Measurements from ENCODE around the gene OR7A17. TPM values are rescaled to one million over a fixed set of nuclear protein-coding genes. Genes with fewer than 3 reads are reported as not detected.

The OR7A17 gene
- total RNA-seq, 2 experiments from 2014 or later: not detected

DNA sequence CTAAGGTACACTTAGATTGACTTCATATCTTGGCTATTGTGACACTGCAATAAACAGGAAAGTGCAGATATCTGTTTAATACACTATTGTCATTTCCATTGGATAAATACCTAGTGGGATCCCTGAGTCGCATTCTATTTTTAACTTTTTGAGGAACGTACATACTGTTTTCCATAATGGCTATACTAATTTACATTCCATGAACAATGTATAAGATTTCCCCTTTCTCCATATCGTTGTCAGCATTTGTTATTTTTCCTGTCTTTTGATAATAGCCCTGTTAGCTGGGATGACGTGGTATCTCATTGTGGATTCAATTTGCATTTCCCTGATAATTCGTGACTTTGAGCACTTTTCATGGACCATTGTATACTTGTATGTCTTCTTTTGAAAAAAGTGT is 17.4 kb downstream of the OR7A17 start:
- no peaks in the 10 kb centered on the region for H3K36me3 Mint-ChIP-seq (ENCODE audit: low read depth)

DNA sequence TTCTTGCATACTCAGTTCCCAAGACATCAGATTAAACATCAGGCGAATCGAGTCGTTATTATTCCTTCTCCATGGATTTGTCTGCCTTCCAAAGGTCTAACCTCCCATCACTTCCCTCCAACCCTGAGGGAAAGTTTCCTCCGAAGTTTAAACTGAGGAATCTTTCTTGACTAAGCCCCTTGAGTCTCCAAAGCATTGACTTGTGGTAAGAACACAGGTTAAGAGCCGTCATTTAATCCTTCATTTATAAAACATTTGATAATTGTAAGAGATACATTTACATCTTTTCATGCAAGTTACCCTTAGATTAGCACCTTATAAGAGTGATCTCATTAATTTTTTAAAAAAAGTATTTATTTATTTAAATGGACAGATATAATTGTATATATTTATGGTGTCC is 37.1 kb downstream of the OR7A17 start, which contains the start of gene OR7A10:
Gene OR7A10, minus strand, starts transcription at position 101 of the 400 bp plus-strand sequence. CDS start 7,045 bp downstream, outside the sequence.
- ChIA-PET CTCF (interaction anchor here (1.2 kb wide), 1 partner anchor 10 kb away, joined by 3 read pairs; no protein-coding TSS in a partner anchor), POLR2A (no interaction called here)
- no peak within 1 kb of the TSS for H3K27ac ChIP-seq (ENCODE audit: low read depth in 1 of 2, low read length in 2 of 2)
- Mint-ChIP-seq H3K36me3 (ENCODE audit: low read depth) (no peaks in the 10 kb centered on the region), H3K9me3 (no peaks in the 10 kb centered on the region), H3K27me3 (peaks cover 42% of the 10 kb centered on the region), H3K4me3 (no peak within 1 kb of the TSS), H3K27ac (no peak within 1 kb of the TSS), H3K4me1 (ENCODE audit: low read depth) (no peaks in the 10 kb centered on the region)
- no peaks in the 10 kb centered on the region for H3K9me3 ChIP-seq (ENCODE audit: control insufficient read depth in 1 of 2, insufficient read depth in 1 of 2, low read length in 2 of 2)
- no peak within 1 kb of the TSS for H3K4me3 ChIP-seq (ENCODE audit: low read length)
- DNase-seq (no peak), ATAC-seq (ENCODE audit: poor library complexity) (no peak)
- no peaks in the 10 kb centered on the region for H3K4me1 ChIP-seq (ENCODE audit: insufficient read depth, low read length)
- peaks cover 0 to 5% of the 10 kb centered on the region in 2 experiments for H3K27me3 ChIP-seq (ENCODE audit: control insufficient read depth in 1 of 2, insufficient read depth in 2 of 2, low read length in 2 of 2)
- intact Hi-C loops (cut with DNase I, micrococcal nuclease): no loop called here
- TF ChIP-seq, protein P1, sequence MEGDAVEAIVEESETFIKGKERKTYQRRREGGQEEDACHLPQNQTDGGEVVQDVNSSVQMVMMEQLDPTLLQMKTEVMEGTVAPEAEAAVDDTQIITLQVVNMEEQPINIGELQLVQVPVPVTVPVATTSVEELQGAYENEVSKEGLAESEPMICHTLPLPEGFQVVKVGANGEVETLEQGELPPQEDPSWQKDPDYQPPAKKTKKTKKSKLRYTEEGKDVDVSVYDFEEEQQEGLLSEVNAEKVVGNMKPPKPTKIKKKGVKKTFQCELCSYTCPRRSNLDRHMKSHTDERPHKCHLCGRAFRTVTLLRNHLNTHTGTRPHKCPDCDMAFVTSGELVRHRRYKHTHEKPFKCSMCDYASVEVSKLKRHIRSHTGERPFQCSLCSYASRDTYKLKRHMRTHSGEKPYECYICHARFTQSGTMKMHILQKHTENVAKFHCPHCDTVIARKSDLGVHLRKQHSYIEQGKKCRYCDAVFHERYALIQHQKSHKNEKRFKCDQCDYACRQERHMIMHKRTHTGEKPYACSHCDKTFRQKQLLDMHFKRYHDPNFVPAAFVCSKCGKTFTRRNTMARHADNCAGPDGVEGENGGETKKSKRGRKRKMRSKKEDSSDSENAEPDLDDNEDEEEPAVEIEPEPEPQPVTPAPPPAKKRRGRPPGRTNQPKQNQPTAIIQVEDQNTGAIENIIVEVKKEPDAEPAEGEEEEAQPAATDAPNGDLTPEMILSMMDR (IDR thresholded peaks at IDR 0.05): no peak
- no peaks in the 10 kb centered on the region for H3K36me3 ChIP-seq (ENCODE audit: insufficient read depth, low read length)

More for the DNA sequence above, 17.4 kb downstream of the OR7A17 start:
- no peaks in the 10 kb centered on the region for H3K4me1 ChIP-seq (ENCODE audit: insufficient read depth, low read length)
- H3K4me3 ChIP-seq (ENCODE audit: low read length): no peak overlapping the region
- TF ChIP-seq, protein P1 (IDR thresholded peaks at IDR 0.05): no peak
- peaks cover 2 to 19% of the 10 kb centered on the region in 2 experiments for H3K27me3 ChIP-seq (ENCODE audit: control insufficient read depth in 1 of 2, insufficient read depth in 2 of 2, low read length in 2 of 2)
- no peak overlapping the region for H3K27ac ChIP-seq (ENCODE audit: low read depth in 1 of 2, low read length in 2 of 2)
- H3K36me3 ChIP-seq (ENCODE audit: insufficient read depth, low read length): no peaks in the 10 kb centered on the region
- H3K9me3 ChIP-seq (ENCODE audit: control insufficient read depth in 1 of 2, insufficient read depth in 1 of 2, low read length in 2 of 2): no peaks in the 10 kb centered on the region
- no peak for ATAC-seq (ENCODE audit: poor library complexity)
- Mint-ChIP-seq H3K4me1 (ENCODE audit: low read depth) (no peaks in the 10 kb centered on the region), H3K27ac (no peak overlapping the region), H3K27me3 (peaks cover 64% of the 10 kb centered on the region), H3K9me3 (no peaks in the 10 kb centered on the region), H3K4me3 (no peak overlapping the region)
- POLR2A ChIA-PET: no interaction called here
- CTCF ChIA-PET: interaction anchor here (0.6 kb wide), 1 partner anchor 18 kb away, joined by 3 read pairs; no protein-coding TSS in a partner anchor
- DNase-seq: no peak
- intact Hi-C loops (cut with DNase I, micrococcal nuclease): no loop called here

GRCh38 chr19:14843578-14843977 is 42.4 kb downstream of the OR7A17 start:
- no peak overlapping the region for H3K4me3 Mint-ChIP-seq
- Histone ChIP-seq H3K27me3 (ENCODE audit: control insufficient read depth in 1 of 2, insufficient read depth in 2 of 2, low read length in 2 of 2) (peaks cover 0 to 12% of the 10 kb centered on the region in 2 experiments), H3K4me1 (ENCODE audit: insufficient read depth, low read length) (no peaks in the 10 kb centered on the region), H3K27ac (ENCODE audit: low read depth in 1 of 2, low read length in 2 of 2) (no peak overlapping the region), H3K4me3 (ENCODE audit: low read length) (no peak overlapping the region), H3K36me3 (ENCODE audit: insufficient read depth, low read length) (no peaks in the 10 kb centered on the region), H3K9me3 (ENCODE audit: control insufficient read depth in 1 of 2, insufficient read depth in 1 of 2, low read length in 2 of 2) (no peaks in the 10 kb centered on the region)
- H3K4me1 Mint-ChIP-seq (ENCODE audit: low read depth): no peaks in the 10 kb centered on the region
- TF ChIP-seq, protein P1 (IDR thresholded peaks at IDR 0.05): no peak
- CTCF ChIA-PET: no interaction called here
- intact Hi-C loops (cut with DNase I, micrococcal nuclease): no loop called here
- POLR2A ChIA-PET: no interaction called here
- H3K9me3 Mint-ChIP-seq: no peaks in the 10 kb centered on the region
- ATAC-seq (ENCODE audit: poor library complexity) (no peak), DNase-seq (no peak)
- no peak overlapping the region for H3K27ac Mint-ChIP-seq
- peaks cover 45% of the 10 kb centered on the region for H3K27me3 Mint-ChIP-seq
- H3K36me3 Mint-ChIP-seq (ENCODE audit: low read depth): no peaks in the 10 kb centered on the region

Data from CD4-positive, alpha-beta T cell (primary cell).